Measurements from ENCODE around the gene POLR1C. TPM values are rescaled to one million over a fixed set of nuclear protein-coding genes. Genes with fewer than 3 reads are reported as not detected.

The POLR1C gene
- total RNA-seq, 2 donors from 2014 or later, result 13.5 to 13.9 TPM

GRCh38 chr6:43517505-43518357 is 842 bp downstream of the POLR1C start:
- TF ChIP-seq, protein P1, sequence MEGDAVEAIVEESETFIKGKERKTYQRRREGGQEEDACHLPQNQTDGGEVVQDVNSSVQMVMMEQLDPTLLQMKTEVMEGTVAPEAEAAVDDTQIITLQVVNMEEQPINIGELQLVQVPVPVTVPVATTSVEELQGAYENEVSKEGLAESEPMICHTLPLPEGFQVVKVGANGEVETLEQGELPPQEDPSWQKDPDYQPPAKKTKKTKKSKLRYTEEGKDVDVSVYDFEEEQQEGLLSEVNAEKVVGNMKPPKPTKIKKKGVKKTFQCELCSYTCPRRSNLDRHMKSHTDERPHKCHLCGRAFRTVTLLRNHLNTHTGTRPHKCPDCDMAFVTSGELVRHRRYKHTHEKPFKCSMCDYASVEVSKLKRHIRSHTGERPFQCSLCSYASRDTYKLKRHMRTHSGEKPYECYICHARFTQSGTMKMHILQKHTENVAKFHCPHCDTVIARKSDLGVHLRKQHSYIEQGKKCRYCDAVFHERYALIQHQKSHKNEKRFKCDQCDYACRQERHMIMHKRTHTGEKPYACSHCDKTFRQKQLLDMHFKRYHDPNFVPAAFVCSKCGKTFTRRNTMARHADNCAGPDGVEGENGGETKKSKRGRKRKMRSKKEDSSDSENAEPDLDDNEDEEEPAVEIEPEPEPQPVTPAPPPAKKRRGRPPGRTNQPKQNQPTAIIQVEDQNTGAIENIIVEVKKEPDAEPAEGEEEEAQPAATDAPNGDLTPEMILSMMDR (IDR thresholded peaks at IDR 0.05), result no peak
- Histone ChIP-seq H3K4me1 (peaks cover 0 to 36% of the 10 kb centered on the region in 2 donors), H3K36me3 (peaks cover 62% of the 10 kb centered on the region), H3K9me3 (no peaks in the 10 kb centered on the region), H3K27ac (peak overlapping the region in 1 of 2 donors; percentile 87), H3K4me3 (peak overlapping the region; percentile 83 to 91), H3K27me3 (no peaks in the 10 kb centered on the region)
- no peak for DNase-seq (ENCODE audit: low spot score)

DNA sequence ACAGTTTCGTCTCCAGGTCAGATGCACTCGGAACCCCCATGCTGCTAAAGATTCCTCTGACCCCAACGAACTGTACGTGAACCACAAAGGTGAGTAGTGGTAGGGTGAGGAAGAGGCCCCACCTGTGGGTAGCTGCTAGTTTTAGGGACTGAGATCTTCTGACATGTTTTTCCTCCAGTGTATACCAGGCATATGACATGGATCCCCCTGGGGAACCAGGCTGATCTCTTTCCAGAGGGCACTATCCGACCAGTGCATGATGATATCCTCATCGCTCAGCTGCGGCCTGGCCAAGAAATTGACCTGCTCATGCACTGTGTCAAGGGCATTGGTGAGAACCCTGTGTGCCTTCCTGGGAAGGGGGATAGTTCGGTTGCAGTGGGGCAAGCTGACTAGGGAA is 3.2 kb downstream of the POLR1C start:
- H3K27me3 ChIP-seq, result no peaks in the 10 kb centered on the region
- peaks cover 66% of the 10 kb centered on the region for H3K36me3 ChIP-seq
- peaks cover 0 to 27% of the 10 kb centered on the region in 2 donors for H3K4me1 ChIP-seq
- TF ChIP-seq, protein P1 (IDR thresholded peaks at IDR 0.05), result no peak
- no peaks in the 10 kb centered on the region for H3K9me3 ChIP-seq
- no peak overlapping the region for H3K27ac ChIP-seq
- H3K4me3 ChIP-seq, result no peak overlapping the region
- DNase-seq (ENCODE audit: low spot score), result no peak

DNA sequence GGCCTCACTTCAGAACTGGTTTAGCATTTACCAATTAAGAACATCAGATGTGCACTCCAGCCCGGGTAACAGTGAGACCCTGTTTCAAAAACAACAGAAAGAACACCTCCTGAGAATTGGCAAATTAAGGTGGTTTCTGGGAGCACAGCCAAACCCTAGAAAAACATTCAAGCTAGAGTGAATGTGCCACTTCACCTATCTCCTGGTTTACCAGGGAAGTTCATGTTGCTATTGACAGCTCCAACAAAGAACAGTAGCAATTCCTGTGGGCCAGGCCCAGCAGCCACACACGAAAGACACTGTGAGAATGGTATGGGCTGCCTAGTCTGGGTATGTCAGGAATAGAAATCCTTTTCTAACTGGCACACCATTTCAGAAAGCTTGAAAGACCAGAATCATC is 4.9 kb downstream of the POLR1C start:
- no peak overlapping the region for H3K27ac ChIP-seq
- H3K9me3 ChIP-seq, result no peaks in the 10 kb centered on the region
- TF ChIP-seq, protein P1 (IDR thresholded peaks at IDR 0.05), result no peak
- no peaks in the 10 kb centered on the region for H3K27me3 ChIP-seq
- H3K4me3 ChIP-seq, result no peak overlapping the region
- peaks cover 77% of the 10 kb centered on the region for H3K36me3 ChIP-seq
- no peak for DNase-seq (ENCODE audit: low spot score)
- H3K4me1 ChIP-seq, result peaks cover 0 to 16% of the 10 kb centered on the region in 2 donors

DNA sequence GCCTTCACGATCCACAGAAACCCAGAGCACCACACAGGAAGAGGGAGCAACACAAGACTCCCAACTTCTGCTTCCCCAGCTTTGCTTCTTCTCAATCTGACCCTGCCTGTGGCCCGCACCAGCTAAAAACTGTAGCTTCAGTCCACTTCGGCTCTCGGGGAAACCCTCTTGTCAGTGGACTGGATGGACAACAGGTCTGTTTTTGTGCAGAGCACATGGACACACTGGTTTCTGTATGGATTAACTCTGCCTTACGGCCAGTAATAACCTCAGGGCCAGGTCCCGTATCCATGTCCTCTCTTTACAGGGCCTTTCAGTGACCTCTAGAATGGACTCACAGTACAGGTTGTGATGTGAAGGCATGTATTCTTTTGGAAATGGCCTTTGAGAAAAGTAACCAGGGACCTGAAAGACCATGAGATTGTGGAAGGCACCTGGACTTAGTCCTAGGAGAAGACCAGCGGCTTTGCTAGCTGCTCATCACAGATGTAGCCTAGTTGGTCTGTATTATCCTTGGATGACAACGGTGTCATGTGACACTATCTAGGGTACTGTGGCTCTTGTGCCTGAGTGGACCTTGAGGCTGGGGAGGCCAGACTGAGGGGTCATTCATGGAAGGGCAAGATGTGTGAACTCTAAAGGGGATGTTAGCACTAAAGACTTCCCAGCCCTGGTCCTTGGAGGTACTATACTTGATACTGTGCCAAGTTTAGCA is 5.8 kb downstream of the POLR1C start:
- Histone ChIP-seq H3K4me1 (peaks cover 0 to 12% of the 10 kb centered on the region in 2 donors), H3K36me3 (peaks cover 85% of the 10 kb centered on the region), H3K27ac (no peak overlapping the region), H3K4me3 (no peak overlapping the region), H3K9me3 (no peaks in the 10 kb centered on the region), H3K27me3 (no peaks in the 10 kb centered on the region)
- TF ChIP-seq, protein P1 (IDR thresholded peaks at IDR 0.05), result no peak
- no peak for DNase-seq (ENCODE audit: low spot score)

- no peaks in the 10 kb centered on the region for H3K9me3 ChIP-seq
- TF ChIP-seq, protein P1 (IDR thresholded peaks at IDR 0.05), result no peak
- no peak overlapping the region for H3K4me3 ChIP-seq
- DNase-seq (ENCODE audit: low spot score), result no peak
- H3K36me3 ChIP-seq, result peaks cover 91% of the 10 kb centered on the region
- no peaks in the 10 kb centered on the region for H3K27me3 ChIP-seq
- H3K27ac ChIP-seq, result no peak overlapping the region
- peaks cover 0 to 6% of the 10 kb centered on the region in 2 donors for H3K4me1 ChIP-seq
Observed at GRCh38 chr6:43523284-43523683, 6.4 kb downstream of the POLR1C start.
